GF-D8 (cell line): Measurements from ENCODE around the gene SOX3.

ENCODE experiments used
- DNase-seq: peaks from one replicate; lab custom pipeline; 2025; lab: John Stamatoyannopoulos, UW

The SOX3 gene

DNA sequence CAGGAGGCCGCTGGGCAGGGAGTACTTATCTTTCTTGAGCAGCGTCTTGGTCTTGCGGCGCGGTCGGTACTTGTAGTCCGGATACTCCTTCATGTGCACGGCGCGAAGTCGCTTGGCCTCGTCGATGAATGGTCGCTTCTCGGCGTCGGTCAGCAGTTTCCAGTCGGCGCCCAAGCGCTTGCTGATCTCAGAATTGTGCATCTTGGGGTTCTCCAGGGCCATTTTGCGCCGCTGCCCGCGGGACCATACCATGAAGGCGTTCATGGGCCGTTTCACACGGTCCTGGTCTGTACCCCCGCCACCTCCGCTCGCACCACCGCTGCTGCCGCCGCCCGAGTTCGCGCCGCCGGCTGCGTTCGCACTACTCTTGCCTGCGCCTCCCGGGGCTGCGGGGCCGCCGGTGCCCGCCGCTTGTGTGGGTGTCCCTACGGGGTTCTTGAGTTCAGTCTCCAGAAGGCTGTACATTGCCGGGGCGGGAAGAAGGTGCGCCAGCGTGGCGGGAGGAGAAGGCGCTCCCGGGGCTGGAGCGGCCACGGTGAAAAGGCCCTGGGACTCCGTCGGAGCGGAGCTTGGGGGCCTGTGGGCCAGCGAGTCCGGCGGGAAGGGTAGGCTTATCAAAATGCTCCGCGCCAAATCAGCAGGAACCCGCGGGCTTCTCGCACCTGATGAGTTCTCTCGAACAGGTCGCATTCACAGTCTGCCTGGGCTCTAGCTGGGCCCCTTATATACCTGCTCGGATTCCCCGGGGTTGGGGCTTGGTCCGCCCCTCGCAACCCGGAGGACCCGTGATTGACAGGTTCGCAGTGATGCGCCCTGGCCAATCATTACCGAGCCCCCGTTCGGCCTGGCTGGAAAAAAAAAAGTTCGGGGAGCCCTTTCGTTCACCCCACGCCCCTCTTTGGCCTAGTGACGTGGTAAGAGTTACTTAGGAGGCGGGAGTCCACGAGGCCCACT lies at the start of gene SOX3:
Gene SOX3 (minus strand): TSS at position 699 of the 954 bp plus-strand sequence. CDS start 9 bp downstream, at position 690.
- DNase-seq: no peak

DNA sequence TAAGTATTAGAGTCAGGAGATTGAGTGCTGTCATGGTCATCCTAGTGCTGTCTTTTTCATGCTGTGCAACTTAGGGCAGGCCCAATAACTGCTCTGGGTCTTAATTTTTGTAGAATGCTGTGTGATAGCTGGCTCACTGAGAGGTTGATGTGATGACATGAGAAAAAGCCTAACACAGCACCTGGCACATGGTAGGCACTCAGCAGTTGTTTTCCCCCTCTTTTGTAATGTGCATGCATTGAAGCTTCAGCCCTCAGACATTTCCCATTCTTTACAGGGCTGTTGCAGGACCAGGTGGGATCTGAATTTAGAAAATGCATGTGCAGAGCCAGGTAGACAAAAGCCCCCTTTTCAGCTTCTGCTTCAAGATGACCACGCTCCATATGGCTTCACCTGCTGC lies 44.1 kb upstream of the SOX3 start:
- DNase-seq: no peak

DNA sequence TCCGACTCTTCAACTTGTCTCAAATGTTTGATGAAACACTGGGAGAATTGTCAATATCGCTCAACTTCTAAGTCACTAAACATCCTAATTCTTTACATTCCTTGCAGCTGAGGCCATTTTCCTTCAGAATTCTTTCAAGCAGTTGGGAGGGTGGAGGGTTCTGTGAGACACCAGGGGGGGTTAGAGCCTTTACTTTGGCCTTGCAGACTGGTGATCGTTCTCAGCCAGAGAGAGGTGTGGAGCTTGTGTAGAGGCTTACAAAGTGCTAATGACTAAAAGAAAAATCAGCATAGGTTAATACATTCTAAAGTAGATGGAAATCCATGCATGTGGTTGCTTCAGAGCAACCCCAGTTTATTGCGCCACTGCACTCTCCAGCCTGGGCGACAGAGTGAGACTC lies 21.3 kb upstream of the SOX3 start:
- DNase-seq: no peak

DNA sequence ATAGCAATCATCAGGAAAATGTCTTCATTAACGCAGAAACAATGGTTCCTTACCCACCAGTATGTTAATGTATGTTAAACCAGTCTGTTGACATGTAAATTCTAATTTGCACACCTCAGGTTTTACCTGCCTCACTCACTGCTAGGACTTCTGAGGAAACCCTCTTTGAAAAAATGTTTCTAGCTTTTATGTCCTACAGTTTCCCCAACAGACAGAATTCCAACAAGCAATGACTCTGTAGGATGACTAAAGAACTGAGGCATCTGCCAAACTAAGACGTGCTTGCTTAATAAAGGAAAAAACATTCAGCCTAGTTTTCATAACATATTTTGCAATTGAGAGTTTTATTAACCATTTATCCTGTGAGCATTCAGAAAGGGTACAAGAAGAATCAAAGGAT lies 20.6 kb upstream of the SOX3 start:
- no peak for DNase-seq

DNA sequence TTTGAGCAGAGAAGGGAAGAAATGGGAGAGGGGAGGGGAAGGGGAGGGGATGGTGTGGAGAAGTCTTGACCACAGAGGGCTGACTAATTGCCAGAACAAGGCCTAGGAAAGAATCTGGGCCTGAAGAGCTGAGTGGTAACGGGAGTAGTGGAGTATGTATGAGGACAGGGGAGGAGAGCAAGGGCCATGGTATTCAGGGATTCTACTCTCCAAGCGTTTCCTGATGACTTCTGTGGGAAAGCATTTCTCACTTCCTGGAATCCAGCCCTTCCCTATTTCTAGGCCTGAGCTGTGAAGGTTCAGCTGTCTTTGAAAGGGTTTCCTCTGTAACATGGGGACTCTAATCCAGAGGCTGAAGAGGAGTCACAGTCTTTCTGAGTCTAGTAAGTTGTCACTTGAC lies 19.7 kb upstream of the SOX3 start:
- DNase-seq: no peak

DNA sequence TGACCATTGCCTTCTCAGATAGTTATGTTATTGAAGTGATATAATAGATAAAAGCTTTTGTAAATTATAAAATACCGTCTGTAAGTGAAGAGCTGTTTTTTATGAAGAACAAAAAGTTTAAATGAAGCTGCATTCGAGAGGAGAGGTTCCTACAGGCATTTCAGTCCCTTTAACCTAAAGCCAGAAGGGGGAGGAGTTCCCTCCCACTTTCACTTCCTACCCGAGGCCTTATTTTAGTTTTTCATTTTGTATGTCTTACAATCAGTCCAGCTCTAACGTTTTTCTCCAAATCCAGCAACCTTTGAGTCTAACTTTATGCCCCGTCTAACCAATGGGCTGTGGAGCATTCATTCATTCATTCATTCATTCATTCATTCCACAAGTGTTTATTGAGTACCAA lies 16.5 kb upstream of the SOX3 start:
- DNase-seq: no peak

DNA sequence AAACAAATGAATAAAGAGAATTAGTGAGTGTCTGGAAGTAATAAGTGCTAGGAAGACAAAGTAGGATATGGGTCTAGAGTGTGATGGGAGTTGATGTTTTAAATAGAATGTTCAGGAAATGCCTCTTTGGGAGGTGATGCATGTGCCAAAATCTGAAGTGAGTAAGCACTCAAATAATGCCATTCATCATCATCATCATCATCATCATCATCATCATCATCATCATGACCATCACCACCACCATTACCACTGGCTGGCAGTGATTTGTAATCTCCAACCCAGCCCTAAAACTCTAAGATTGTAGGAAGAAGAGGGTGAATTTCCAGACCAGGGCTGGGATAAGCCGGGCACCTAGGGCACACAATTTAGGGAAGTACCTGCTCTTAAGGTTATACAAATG lies 9.7 kb upstream of the SOX3 start:
- no peak for DNase-seq

DNA sequence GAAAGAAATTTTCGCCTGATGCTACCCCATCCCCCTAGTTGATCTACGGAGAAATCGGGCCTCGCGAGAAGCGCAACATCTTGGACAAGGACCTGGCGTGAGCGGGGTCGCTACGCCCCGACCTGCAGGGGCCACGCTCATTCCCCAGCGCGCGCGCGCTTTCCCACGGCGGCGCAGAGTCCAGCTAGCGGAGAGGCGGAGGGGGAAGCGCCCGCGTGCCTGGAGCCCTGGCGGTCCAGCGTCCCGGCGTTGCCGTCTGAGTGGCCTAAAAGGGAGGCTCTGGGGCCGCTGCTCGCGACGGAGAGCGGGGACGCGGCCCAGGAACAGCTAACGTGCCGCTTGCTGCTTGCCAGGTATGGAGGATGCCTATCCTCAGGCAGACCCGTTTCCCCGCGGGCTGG lies 6.0 kb upstream of the SOX3 start:
- no peak for DNase-seq

DNA sequence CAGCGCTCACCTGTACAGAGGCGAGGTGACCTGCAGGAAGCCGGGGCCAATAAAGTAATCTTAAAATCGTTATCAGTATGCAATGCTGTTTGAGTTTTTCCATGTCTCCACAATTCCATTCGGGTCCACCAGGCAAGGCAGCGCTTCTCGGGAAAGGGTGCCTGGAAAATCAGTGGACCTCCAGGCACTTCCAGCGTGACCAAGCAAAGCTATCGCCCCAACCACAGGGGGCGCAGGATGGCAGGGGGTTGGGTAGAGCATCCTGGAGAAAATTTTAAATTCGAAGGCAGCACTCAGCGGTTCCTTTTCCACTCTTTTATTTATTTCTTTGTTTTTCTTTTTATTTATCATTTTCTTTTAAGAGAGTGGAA lies 5.4 kb upstream of the SOX3 start:
- DNase-seq: no peak

DNA sequence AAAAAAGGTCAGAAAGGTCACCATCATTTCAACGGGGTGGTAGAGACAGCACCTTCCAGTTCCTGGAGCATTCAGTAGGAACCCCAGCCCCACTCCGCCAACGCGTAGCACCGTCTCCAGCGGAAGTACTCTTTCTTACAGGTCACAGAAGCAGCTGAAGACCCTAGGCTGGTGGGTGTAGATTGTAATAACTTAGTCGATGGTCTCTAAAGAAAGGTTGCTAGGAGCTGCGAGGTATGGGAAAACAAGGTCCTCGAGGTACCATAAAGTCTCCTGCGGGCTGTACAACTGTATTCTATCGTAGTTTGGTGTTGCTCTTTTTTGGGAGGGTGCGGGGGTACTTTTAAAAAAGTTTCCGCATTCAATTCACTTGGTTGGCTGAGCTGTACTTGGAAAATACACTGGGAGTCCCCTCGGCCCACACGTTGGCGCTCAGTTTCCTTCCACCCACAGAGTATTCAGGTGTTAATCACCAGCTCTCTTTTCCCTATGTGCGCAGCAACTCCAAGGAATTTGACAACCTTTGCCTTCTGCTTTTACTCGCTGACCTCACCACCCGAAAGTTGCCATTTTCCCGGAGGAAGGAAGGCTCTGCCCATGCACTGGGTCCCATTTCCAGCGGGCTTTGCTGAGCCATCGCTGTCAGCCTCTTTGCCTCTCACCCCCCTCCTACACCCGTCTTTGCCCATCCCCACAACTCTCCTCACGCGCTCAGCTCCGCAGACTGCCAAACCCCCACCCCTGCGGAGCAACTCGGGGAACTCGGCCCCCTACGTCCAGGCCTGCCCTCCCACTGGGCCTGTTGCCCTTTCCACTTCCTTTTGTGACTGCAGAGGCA lies 4.8 kb upstream of the SOX3 start:
- DNase-seq: no peak

DNA sequence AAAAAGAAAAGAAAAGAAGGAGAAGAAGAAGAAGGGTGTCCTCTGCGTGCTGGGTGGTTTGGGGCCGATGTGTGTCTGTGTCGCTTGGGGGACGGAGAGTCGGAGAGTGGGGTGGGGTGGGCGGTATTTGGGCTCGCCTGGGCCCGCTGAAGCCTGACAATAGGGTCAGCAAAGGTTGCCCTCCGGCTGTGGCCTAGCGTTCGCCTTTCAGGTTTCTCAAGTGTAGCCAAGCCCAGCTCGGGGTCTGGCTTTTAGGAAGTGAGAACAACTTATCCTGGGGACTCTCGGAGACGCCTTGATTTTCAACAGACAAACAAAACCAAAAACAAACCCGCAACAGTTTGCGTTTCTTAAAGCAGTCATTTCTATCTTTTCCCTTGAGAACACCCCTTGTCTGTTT lies 4.1 kb upstream of the SOX3 start:
- DNase-seq: no peak

DNA sequence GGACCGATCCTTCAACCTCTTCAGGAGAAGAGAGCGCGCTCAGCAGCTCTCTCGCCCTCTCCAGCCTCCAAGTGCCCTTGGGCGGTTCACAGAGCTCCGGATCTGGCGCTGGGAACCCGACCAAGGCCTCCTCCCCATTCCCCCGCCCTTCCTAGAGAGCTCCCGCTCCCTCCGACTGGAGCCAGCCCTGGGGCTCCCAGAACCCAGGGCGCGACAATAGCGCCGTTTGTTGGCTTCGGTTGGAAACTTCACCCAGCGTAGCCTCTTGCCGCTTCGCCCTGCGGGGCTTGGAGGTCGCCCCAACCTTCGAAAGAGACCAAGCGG lies 3.1 kb upstream of the SOX3 start:
- no peak for DNase-seq

DNA sequence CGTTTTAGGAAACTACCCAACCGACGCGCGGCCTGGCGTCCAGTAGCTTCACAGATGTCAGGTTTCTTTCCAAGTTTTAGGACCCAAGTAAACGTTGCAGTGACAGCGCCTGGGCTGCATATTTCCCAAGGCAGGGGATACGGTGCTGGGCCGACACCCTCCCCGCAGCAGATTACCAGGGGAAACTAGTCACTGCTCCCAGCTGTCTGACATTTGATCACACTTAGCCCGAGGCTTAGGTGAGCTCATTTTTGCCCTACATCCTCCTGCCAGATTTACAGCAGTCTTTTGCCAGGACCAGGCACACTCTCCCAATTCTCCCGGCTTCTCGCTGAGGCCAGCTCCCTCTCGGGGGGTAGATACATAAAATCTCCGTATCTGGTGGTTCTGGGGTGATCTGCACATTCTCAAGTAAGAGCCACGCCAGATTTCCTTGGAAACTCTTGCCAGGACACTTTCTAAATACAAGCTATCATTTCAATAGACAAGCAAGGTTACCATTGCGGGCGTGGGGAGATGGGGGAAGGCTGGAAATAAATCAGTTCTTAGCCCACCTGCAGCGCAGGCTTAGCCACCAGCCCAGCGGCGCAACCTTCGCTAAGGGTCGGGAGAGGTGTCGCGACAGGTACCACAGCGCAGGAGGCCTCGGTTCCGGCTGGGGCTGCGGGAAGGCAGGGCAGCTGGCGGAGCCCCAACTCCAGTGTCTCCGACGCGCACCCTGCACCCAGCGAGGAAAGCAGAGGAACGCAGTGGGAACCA lies 2.5 kb upstream of the SOX3 start:
- DNase-seq: no peak

DNA sequence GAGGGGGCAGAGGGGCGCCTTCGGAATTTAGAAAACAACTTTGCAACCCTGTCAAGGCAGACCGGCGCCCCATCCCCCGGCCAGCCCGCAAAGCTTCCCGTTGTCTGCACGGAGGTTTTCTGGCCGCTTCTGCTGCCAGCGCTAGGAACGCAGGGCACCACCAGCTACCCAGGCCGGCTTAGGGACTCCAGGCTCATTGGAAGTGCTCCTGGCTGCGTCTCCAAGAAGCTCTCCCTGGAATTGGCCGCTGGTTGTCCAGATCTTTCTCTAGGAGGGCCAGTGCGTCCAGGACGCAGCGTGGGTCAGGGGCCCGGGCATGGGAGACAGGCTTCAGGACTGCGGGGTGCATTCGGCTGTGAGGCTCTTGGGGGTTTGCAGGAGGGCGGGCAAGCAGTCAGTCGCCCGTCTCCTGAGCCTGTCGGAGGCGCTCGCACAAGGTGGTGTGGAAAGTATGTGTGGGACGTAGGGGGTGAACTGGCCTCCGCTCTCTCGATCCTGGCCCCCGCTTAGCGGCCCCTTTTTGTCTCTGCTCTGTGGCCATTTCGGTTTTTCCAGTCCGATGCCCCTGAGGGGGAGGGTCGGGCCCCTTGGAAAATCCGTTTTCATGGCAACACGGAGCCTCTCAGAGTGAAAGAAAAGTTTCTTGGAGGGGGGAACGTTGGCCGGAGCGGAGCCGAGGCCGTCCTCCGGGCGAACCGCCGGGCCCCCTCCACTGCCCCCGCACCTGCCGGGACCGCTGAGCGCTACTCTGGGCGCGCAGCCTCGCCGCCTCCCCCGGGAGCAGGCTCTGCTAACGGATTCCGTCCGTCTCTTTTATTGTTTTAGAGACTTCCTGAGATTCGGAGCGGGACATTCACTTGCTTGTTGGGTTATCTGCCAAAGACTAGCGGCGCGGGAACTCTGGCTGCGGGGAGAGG lies 810 bp upstream of the SOX3 start:
- DNase-seq: no peak

DNA sequence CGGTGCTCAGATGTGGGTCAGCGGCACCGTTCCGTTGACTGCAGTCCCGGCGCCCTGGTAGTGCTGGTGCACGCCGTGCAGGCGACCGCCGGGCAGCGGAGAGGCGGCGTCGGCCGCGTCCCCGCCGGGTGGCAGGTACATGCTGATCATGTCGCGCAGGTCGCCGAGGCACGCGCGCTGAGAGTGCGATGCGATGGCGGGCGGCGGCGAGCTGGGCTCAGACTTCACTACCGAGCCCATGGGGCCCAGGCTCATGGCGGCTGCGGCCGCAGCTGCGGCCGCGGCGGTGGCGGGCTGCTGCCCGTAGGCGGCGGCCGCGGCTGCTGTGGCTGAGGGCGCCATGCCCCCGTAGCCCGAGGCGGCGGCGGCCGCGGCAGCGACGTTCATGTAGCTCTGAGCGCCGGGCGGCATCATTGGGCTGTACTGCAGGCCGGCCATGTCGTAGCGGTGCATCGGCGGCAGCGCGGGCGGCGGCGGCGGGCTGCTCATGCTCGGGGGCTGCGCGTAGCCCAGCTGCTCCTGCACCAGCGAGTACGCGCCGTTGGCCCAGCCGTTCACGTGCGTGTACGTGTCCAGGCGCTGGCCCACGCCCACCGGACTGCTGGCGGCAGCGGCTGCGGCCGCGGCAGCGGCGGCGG lies 1.0 kb downstream of the SOX3 start:
- DNase-seq: no peak

DNA sequence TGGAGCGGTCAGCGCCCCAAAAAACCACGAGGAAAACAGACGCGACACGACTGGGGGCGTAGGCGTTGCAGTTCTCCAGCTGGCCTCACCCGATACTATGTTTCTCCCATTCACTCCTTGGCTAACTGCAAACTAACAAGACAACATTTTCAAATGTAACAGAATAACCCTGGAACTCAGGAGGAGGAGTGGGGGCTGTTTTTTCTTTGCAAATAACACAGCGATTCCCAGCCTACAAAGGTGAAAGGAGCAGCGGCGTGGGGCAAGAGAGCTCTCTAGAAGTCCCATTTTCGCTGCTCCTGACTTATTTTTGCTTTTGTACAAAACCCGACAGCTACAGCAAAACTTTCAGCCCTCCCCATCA lies 1.6 kb downstream of the SOX3 start:
- DNase-seq: no peak

DNA sequence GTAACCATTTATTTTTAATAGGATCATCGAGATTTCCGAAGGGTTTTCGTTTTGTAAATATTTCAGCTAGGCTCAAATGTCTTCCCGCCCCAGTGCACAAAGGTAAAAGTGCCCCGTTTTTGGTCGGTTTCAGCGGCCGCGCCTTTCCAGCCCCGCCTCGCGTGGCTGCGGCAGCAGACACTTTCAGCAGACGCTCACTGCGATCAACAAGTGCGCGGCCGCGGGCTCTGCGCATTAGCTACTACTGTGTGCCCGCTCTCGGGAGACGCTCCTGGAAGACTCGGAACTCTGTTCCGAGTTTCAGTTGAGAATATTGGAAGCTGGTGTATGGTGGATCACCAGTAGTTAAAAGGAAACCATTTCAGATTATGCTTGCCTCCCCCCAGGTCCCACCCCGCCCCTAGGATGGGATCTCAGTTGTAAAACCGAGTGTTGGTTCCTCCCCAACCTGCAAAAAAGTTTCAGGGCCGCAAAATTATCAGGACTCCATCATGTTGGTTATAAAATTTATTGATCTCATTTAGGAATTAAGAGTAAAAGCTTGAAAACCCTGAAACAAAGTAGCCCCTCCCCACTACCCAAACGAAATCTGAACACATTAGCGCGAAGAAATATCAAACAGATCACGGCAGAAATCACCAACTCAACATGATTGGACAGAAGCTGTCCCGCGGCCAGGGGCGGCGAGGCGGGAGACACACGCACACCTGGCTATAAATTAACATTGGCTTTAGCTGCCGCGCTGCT lies 2.2 kb downstream of the SOX3 start:
- DNase-seq: no peak

DNA sequence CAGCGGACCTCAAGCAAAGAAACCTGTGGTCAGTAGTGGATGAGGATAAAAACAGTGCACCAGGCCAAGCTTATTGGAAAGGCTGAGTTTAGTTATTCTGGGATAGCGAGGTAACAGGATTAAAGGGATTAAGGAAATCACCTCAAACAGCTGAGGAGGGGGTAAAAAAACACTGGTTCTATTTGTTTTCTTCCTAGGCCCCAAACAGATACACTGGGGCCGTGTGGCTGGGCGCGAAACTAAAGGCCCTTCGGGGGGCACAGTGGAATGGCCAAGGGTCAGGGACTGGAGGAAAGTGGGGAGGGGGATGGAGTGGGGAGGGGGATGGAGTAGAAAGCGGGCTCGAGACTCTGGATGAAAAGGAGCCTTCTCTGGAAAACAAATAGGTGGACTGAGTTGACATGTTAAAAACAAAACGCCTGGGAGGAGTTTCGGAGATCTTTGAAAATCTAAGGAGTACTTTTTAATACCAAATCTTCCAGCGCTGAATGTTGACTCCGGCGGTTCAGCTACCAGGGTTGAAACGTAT lies 2.9 kb downstream of the SOX3 start:
- no peak for DNase-seq

DNA sequence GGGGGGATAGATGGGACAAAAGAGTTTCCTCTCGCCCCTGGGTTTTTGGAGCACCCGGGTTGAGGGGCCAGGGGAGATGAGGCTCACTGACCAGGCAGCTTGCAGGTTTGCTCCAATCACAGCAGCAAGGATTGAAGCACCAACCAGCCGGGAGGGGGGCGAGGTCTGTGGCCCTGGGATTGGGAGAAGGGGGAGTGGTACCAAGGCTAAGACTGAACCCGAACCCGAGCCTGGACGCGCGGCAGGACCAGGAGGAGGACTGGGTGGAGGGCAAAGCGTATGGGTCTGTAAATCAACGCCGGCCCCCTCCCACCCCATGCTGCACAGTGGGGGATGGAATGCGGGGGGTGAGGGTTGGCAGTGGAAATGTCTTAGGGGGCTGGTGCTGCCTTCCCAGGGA lies 3.5 kb downstream of the SOX3 start:
- no peak for DNase-seq

DNA sequence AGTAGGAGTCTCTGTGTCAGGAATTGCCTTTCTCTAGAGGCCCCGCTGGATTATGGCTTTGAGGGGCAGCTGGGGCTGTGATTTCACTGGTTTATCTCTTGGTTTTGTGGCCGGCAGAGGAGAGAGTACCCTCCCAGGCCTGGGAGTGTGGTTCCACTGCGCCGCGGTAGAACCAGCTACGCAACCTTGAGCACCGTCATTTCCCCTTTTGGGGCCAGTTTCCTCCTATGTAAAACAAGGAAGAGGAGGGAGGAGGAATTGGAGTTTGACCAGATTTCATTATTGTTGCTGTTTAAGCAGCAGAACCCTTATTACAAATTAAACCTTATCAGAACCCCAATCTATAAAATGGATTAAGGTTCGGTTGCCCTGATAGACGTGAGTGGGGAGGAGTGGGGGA lies 4.4 kb downstream of the SOX3 start:
- no peak for DNase-seq
